ENCODE results near the gene ZNF763.
"Not testable (repeated sequence)": the region's sequence is repeated elsewhere in the genome, so short reads cannot be mapped to it uniquely, and the experiment has no call there.

Gene ZNF763

DNA sequence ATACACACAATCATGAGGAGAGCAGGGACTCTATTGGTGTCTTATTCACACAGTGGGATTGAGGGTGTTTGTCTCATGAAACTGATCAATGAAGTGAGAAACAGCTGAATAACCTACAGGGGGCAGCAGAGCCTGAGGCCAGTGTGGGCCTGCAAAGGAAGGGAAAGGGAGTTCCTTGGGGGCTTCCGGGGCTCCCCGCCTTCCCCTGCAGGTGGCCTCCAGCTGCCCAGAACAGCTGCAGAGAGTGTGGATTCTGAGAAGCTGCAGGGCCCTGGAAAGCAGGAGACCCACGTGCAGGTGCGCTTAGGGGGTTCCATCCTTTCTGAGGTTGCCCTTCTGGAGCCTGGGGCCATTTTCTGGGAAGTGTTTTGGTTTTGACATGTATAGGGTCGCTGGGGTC is 20.1 kb downstream of the ZNF763 start:
- Mint-ChIP-seq H3K27me3 (no peaks in the 10 kb centered on the region), H3K27ac (no peak overlapping the region), H3K4me1 (ENCODE audit: low read depth in 2 of 2) (peaks cover 12 to 15% of the 10 kb centered on the region in 2 donors), H3K36me3 (ENCODE audit: insufficient read depth) (peaks cover 16% of the 10 kb centered on the region), H3K4me3 (no peak overlapping the region), H3K9me3 (peaks cover 0 to 2% of the 10 kb centered on the region in 2 donors)
- ATAC-seq (replicated peaks) (no peak), DNase-seq (peak in 1 of 3 experiments; percentile 1)

DNA sequence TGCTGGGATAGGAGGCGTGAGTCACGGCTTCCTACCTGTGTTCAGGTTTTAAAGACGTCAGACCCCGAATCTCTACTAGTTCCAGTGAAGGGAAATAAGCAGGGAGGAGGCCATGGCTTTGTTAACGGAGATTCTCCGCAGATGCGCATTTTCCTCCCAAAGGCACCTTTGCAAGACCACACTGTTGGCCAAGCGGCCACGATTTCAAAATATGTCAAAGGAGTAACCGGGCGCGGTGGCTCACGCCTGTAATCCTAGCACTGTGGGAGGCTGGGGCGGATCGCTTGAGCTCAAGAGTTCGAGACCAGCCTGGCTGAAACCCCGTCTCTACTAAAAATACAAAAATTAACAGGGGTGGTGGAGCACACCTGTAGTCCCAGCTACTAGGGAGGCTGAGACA is 21.9 kb downstream of the ZNF763 start:
- peaks cover 16% of the 10 kb centered on the region for H3K36me3 Mint-ChIP-seq (ENCODE audit: insufficient read depth)
- DNase-seq = no peak
- H3K4me3 Mint-ChIP-seq = peak overlapping the region; percentile 98 to 99
- H3K27me3 Mint-ChIP-seq = no peaks in the 10 kb centered on the region
- no peak for ATAC-seq (replicated peaks)
- H3K9me3 Mint-ChIP-seq = no peaks in the 10 kb centered on the region
- no peak overlapping the region for H3K27ac Mint-ChIP-seq
- H3K4me1 Mint-ChIP-seq (ENCODE audit: low read depth in 2 of 2) = peaks cover 17 to 21% of the 10 kb centered on the region in 2 donors

DNA sequence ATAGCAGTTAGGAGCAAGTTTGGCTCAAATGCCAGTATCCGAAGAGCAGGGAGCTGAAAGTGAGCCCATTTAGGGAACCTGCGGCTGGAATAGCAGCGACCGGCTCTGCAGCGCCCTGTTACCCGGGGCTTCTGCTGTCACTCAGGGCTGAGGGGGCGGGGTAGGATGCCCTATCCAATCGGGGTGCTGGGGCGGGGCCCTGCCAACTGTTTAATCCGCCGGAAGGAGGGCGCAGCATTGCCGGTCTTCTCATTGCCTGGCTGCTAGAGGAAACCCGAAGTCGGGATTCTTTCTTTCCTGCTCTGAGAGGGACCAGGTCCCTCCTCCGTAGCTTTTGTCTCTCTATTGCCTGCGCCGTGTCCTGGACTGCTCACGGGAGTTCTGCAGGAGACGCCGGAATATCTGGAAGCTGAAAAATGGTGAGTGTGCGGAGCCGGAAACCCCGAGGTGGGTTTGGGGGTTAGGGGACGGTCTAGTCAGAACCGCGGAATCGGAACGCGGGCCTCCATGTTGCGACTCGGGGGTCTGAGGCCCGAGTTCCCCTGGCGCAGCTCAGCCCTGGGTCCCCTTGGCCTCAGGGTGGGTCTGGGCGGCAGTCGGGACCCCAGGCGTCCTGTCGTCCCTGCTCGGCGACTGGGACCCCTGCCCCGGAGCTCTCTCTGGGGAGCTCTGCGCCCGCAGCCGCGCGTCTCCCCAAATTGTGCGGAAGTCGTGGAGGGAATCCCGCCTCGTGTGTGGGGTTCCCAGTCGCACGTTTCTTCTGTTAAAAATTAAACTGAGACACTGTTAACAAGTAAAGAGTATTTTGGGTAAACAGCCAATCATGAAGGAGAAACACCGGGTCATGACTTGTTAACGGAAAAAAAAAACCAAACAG is 22.8 kb downstream of the ZNF763 start:
- peak; percentile 90 for ATAC-seq (replicated peaks)
- peak overlapping the region; percentile 82 to 89 for H3K27ac Mint-ChIP-seq
- peak overlapping the region; percentile 98 to 99 for H3K4me3 Mint-ChIP-seq
- H3K4me1 Mint-ChIP-seq (ENCODE audit: low read depth in 2 of 2) = peaks cover 18 to 25% of the 10 kb centered on the region in 2 donors
- DNase-seq = peak; percentile 80 to 82 (median 81)
- no peaks in the 10 kb centered on the region for H3K27me3 Mint-ChIP-seq
- no peaks in the 10 kb centered on the region for H3K9me3 Mint-ChIP-seq
- peaks cover 16% of the 10 kb centered on the region for H3K36me3 Mint-ChIP-seq (ENCODE audit: insufficient read depth)

DNA sequence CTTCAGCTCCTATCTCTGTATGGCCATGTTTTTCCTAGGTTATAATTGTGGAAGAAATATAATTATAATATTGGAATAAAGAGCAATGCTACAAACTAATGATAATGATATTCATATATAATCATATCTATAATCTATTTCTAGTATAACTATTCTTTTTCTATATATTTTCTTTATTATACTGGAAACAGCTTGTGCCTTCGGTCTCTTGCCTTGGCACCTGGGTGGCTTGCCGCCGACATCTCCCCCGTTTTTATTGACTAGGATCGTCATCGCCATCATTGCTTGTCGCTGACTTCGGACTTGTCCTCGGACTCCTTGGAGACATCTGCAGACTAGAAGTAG is 24.2 kb downstream of the ZNF763 start:
- ATAC-seq (replicated peaks) (no peak), DNase-seq (no peak)
- Mint-ChIP-seq H3K27me3 (no peaks in the 10 kb centered on the region), H3K9me3 (no peaks in the 10 kb centered on the region), H3K27ac (peak overlapping the region; percentile 82 to 89), H3K4me1 (ENCODE audit: low read depth in 2 of 2) (peaks cover 19 to 34% of the 10 kb centered on the region in 2 donors), H3K36me3 (ENCODE audit: insufficient read depth) (peaks cover 16% of the 10 kb centered on the region), H3K4me3 (peak overlapping the region; percentile 98 to 99)

DNA sequence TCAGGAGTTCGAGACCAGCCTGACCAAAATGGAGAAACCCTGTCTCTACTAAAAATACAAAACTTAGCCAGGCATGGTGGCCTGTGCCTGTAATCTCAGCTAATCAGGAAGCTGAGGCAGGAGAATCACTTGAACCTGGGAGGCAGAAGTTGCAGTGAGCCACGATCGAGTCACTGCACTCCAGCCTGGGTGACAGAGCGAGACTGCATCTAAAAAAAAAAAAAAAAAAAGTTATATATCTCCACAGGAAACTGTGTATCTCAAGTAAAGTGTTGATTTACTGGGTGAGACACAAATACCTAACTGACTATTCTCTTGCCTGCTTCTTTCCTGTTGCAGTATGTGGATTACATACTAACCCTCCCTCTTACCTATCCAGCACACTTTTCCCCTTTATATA is 27.1 kb downstream of the ZNF763 start:
- not testable (repeated sequence) for H3K27ac Mint-ChIP-seq; ATAC-seq (replicated peaks); H3K9me3 Mint-ChIP-seq; DNase-seq; H3K4me3 Mint-ChIP-seq; H3K27me3 Mint-ChIP-seq
- Mint-ChIP-seq H3K36me3 (ENCODE audit: insufficient read depth) (peaks cover 19% of the 10 kb centered on the region), H3K4me1 (ENCODE audit: low read depth in 2 of 2) (peaks cover 19 to 38% of the 10 kb centered on the region in 2 donors)

DNA sequence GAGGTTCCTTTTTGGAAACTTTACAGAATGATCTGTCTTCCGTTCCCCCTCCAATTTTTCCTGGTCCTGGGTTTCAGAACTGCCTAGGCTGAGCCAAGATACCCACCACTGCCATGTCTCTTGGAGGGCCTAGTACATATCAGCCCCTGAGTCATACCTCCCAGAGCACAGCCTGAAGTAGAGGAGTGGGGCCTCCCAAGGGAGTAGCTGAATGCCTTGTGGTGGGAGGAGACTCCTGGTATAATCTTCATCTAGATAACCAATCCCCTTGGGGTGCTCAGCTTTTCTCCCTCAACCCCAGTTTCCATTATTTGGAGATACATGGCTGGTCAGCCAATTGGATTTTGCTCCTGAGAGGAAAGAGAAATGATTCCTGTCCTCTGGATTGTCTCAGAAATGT is 30.3 kb downstream of the ZNF763 start:
- H3K9me3 Mint-ChIP-seq = no peaks in the 10 kb centered on the region
- peaks cover 15 to 35% of the 10 kb centered on the region in 2 donors for H3K4me1 Mint-ChIP-seq (ENCODE audit: low read depth in 2 of 2)
- H3K27me3 Mint-ChIP-seq = no peaks in the 10 kb centered on the region
- H3K36me3 Mint-ChIP-seq (ENCODE audit: insufficient read depth) = peaks cover 20% of the 10 kb centered on the region
- H3K27ac Mint-ChIP-seq = no peak overlapping the region
- no peak overlapping the region for H3K4me3 Mint-ChIP-seq
- DNase-seq = no peak
- ATAC-seq (replicated peaks) = no peak

DNA sequence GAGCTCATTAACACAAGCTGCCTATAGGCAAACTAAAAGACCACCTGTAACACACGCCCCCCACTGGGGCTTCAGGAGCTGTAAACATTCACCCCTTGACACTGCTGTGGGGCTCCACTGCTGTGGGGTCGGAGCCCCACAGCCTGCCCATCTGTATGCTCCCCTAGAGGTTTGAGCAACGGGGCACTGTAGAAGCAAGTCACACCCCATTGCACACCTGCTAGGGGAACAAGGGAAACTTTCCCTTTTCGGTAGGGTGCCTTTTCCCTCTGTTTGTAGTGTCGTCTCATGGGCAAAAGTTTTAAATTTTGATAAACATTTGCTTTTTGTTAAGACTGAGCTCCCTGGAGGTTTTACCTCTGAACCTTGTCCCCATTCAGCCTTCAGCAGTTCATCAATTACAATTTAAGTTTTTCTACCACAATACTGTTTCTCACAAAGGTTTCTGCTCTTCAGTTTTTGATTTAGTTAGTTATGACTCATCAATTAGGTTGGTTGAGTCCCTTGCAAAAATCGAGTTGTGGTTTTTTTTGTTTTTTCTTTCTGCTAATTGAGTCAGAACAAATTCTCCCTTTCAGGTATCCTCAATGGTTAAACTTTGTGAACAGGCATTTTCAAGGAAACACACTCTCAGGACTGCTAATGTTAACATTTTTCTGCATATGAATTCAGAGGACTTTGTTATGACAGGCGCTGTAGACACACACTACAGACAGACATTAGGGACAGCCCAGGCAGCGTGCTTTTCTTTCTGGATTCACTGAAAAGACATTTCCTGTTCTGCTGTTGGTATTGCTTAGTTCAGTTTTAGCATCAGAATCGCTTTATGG is 35.5 kb downstream of the ZNF763 start:
- no peak for DNase-seq
- no peak for ATAC-seq (replicated peaks)
- Mint-ChIP-seq H3K27me3 (no peaks in the 10 kb centered on the region), H3K4me1 (ENCODE audit: low read depth in 2 of 2) (peaks cover 15 to 24% of the 10 kb centered on the region in 2 donors), H3K27ac (peak overlapping the region; percentile 66 to 85), H3K4me3 (peak overlapping the region in 1 of 2 donors; percentile 33), H3K9me3 (no peaks in the 10 kb centered on the region), H3K36me3 (ENCODE audit: insufficient read depth) (peaks cover 42% of the 10 kb centered on the region)

DNA sequence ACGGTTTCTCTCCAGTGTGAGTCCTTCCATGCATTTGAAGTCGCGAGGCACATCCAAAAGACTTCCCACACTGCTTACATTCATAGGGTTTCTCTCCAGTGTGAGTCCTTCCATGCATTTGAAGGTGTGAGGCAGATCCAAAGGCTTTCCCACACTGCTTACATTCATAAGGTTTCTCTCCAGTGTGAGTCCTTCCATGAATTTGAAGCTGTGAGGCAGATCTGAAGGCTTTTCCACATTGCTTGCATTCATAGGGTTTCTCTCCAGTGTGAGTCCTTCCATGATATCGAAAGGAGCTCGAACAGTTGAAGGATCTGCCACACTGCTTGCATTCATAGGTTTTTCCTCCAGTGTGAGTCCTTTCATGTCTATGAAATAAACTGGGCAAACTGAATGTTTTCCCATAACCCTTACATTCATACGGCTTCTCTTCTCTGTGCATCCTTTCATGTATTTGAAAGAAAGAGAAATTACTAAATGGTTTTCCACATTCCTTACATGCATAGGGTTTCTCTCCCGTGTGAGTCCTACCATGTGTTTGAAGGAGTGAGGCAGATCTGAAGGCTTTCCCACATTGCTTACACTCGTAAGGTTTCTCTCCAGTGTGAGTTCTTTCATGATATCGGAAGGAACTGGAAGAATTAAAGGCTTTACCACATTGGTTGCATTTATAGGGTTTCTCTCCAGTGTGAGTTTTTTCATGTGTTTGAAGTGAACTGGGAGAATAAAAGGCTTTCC is 50.3 kb downstream of the ZNF763 start:
- no peak for DNase-seq
- H3K36me3 Mint-ChIP-seq (ENCODE audit: insufficient read depth) = peaks cover 16% of the 10 kb centered on the region
- H3K4me1 Mint-ChIP-seq (ENCODE audit: low read depth in 2 of 2) = no peaks in the 10 kb centered on the region
- no peak for ATAC-seq (replicated peaks)
- H3K27ac Mint-ChIP-seq = no peak overlapping the region
- H3K9me3 Mint-ChIP-seq = peaks cover 7 to 13% of the 10 kb centered on the region in 2 donors
- no peaks in the 10 kb centered on the region for H3K27me3 Mint-ChIP-seq
- no peak overlapping the region for H3K4me3 Mint-ChIP-seq

DNA sequence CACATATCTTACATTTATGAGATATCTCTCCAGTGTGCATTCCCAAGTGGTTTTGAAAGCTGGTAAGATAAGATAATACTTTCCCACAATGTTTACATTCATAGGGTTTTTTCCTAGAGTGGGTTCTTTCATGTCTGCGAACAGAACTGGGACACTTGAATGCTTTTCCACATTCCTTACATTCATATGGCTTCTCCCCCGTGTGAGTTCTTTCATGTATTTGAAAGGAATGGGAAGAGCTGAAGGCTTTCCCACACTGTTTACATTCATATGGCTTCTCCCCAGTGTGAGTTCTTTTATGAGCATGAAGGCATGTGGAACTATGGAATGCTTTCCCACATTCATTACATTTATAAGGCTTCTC is 50.9 kb downstream of the ZNF763 start:
- H3K27me3 Mint-ChIP-seq = no peaks in the 10 kb centered on the region
- no peak overlapping the region for H3K4me3 Mint-ChIP-seq
- H3K4me1 Mint-ChIP-seq (ENCODE audit: low read depth in 2 of 2) = no peaks in the 10 kb centered on the region
- H3K27ac Mint-ChIP-seq = no peak overlapping the region
- H3K9me3 Mint-ChIP-seq = peaks cover 7 to 13% of the 10 kb centered on the region in 2 donors
- no peak for DNase-seq
- H3K36me3 Mint-ChIP-seq (ENCODE audit: insufficient read depth) = peaks cover 16% of the 10 kb centered on the region
- no peak for ATAC-seq (replicated peaks)

All from effector memory CD8-positive, alpha-beta T cell (primary cell).